NCI-H1694 (cell line): ENCODE measurements around the gene PPARGC1A.

ENCODE experiments used
- DNase-seq: peaks from one replicate; lab custom pipeline; 2025; lab: John Stamatoyannopoulos, UW

Gene PPARGC1A

GRCh38 chr4:23773884-23774636 is 115.8 kb downstream of the PPARGC1A start:
- no peak for DNase-seq

- no peak for DNase-seq
Observed at GRCh38 chr4:23770011-23770410, 119.8 kb downstream of the PPARGC1A start.

- DNase-seq, result no peak
Observed at GRCh38 chr4:23769406-23769805, 120.4 kb downstream of the PPARGC1A start.

- no peak for DNase-seq
Observed at GRCh38 chr4:23768541-23768940, 121.3 kb downstream of the PPARGC1A start.

- no peak for DNase-seq
Observed at GRCh38 chr4:23766344-23766743, 123.5 kb downstream of the PPARGC1A start.

GRCh38 chr4:23763559-23763958 is 126.3 kb downstream of the PPARGC1A start:
- DNase-seq, result no peak

GRCh38 chr4:23762551-23762950 is 127.3 kb downstream of the PPARGC1A start:
- DNase-seq, result no peak

GRCh38 chr4:23759066-23759465 is 130.8 kb downstream of the PPARGC1A start:
- DNase-seq, result no peak

- DNase-seq, result no peak
Observed at GRCh38 chr4:23754688-23755087, 135.2 kb downstream of the PPARGC1A start.

- DNase-seq, result no peak
Observed at GRCh38 chr4:23750125-23750524, 139.7 kb downstream of the PPARGC1A start.

- DNase-seq, result no peak
Observed at GRCh38 chr4:23747281-23747735, 142.5 kb downstream of the PPARGC1A start.

- DNase-seq, result no peak
Observed at GRCh38 chr4:23746672-23747071, 143.2 kb downstream of the PPARGC1A start.

GRCh38 chr4:23746027-23746426 is 143.8 kb downstream of the PPARGC1A start:
- DNase-seq, result no peak

GRCh38 chr4:23745377-23745776 is 144.5 kb downstream of the PPARGC1A start:
- DNase-seq, result no peak
